SK-N-SH (cell line): ENCODE measurements around the gene GLIS1. TPM values are rescaled to one million over a fixed set of nuclear protein-coding genes. Genes with fewer than 3 reads are reported as not detected.

Source experiments
- CTCF ChIA-PET: fragments of 300-600, 350-600 bp; formaldehyde crosslinking; extraction: SDS; loops from one replicate; lab custom pipeline; 2021; lab: Yijun Ruan, JAX
- POLR2A ChIA-PET: fragments of 350-600 bp; sonication (Branson Sonifier 250); formaldehyde crosslinking; extraction: SDS; loops from one replicate; lab custom pipeline; 2020; ENCODE audit warnings: antibody characterized with exemption, inconsistent platforms; lab: Yijun Ruan, JAX
- DNase-seq: peaks from one replicate; pipeline ENCODE4 v3.0.0; 2012
- H2AFZ ChIP-seq: fragments of 200-600 bp; sonication (generic); 2 replicates; pipeline ENCODE4 v1.8.1; 2016; ENCODE audit warnings: antibody characterized with exemption, mild to moderate bottlenecking, low read depth
- H3F3A ChIP-seq: fragments of 200-600 bp; sonication (generic); replicated peaks from 2 replicates; pipeline ENCODE3; 2016; ENCODE audit warnings: antibody characterized with exemption, mild to moderate bottlenecking; ENCODE audit not compliant: insufficient read depth
- H3K27ac ChIP-seq, 2 experiments: fragments of 200-500 bp in 1 of 2; fragments of 200-600 bp in 1 of 2; sonication (Bioruptor generic) in 1 of 2; sonication (generic), shearing (Covaris generic) in 1 of 2; 2 replicates each; pipeline versions ENCODE4 v1.5.1 to v1.6.1; 2014 to 2016; ENCODE audit warnings: low read depth in 2 of 2, inconsistent platforms in 1 of 2, low read length in 1 of 2, mild to moderate bottlenecking in 1 of 2, mixed read lengths in 1 of 2
- H3K27me3 ChIP-seq: fragments of 200-600 bp; sonication (generic), shearing (Covaris generic); 2 replicates; pipeline ENCODE4 v1.6.1; 2016; ENCODE audit warnings: mixed run types; ENCODE audit not compliant: insufficient read depth
- H3K36me3 ChIP-seq, 2 experiments: fragments of 200-500 bp in 1 of 2; fragments of 200-600 bp in 1 of 2; sonication (Bioruptor generic) in 1 of 2; sonication (generic) in 1 of 2; replicated peaks in 1 of 2; 2 replicates each; pipeline versions ENCODE3 to v1.5.1; 2014 to 2016; ENCODE audit warnings: low read length in 1 of 2, mild to moderate bottlenecking in 1 of 2; ENCODE audit not compliant: insufficient read depth in 2 of 2, control insufficient read depth in 1 of 2
- H3K4me1 ChIP-seq, 2 experiments: fragments of 200-500 bp in 1 of 2; fragments of 200-600 bp in 1 of 2; sonication (Bioruptor generic) in 1 of 2; sonication (generic), shearing (Covaris generic) in 1 of 2; 2 replicates each; pipeline versions ENCODE4 v1.5.1 to v1.6.1; 2014 to 2016; ENCODE audit warnings: low read depth in 1 of 2, low read length in 1 of 2, mixed run types in 1 of 2; ENCODE audit not compliant: insufficient read depth in 2 of 2, control insufficient read depth in 1 of 2
- H3K4me2 ChIP-seq: fragments of 200-600 bp; sonication (generic), shearing (Covaris generic); 2 replicates; pipeline ENCODE4 v1.6.1; 2017; ENCODE audit warnings: mixed run types
- H3K4me3 ChIP-seq, 2 experiments: fragments of 200-500 bp in 1 of 2; fragments of 200-600 bp in 1 of 2; sonication (Bioruptor generic) in 1 of 2; sonication (generic), shearing (Covaris generic) in 1 of 2; 2 replicates each; pipeline versions ENCODE4 v1.5.1 to v1.8.1; 2014 to 2016; ENCODE audit warnings: low read depth in 2 of 2, inconsistent platforms in 1 of 2, low read length in 1 of 2, mild to moderate bottlenecking in 1 of 2, mixed read lengths in 1 of 2, moderate library complexity in 1 of 2
- H3K79me2 ChIP-seq: fragments of 200-600 bp; sonication (generic); 2 replicates; pipeline ENCODE4 v1.8.1; 2017; ENCODE audit warnings: mild to moderate bottlenecking; ENCODE audit not compliant: insufficient read depth
- H3K9ac ChIP-seq: fragments of 200-600 bp; sonication (generic); 2 replicates; pipeline ENCODE4 v1.6.1; 2017; ENCODE audit warnings: mixed run types
- H3K9me2 ChIP-seq: fragments of 200-600 bp; sonication (generic); 2 replicates; pipeline ENCODE4 v1.6.1; 2017; ENCODE audit warnings: mixed run types
- H3K9me3 ChIP-seq: fragments of 200-600 bp; sonication (generic); 2 replicates; pipeline ENCODE4 v1.6.1; 2017; ENCODE audit warnings: mixed run types, mild to moderate bottlenecking, moderate library complexity
- H4K20me1 ChIP-seq: fragments of 200-600 bp; sonication (generic); 2 replicates; pipeline ENCODE4 v1.6.1; 2017; ENCODE audit warnings: mild to moderate bottlenecking, mixed run types; ENCODE audit not compliant: insufficient read depth
- CHD2 ChIP-seq: fragments of 150-350 bp; IDR thresholded peaks from 2 replicates; pipeline ENCODE4 v1.6.1; 2018; ENCODE audit warnings: low read length; ENCODE audit not compliant: partially characterized antibody
- EZH2phosphoT487 ChIP-seq: fragments of 200-600 bp; sonication (generic); IDR thresholded peaks from 2 replicates; pipeline ENCODE4 v1.6.1; 2017; ENCODE audit warnings: low read depth, mixed run types, mild to moderate bottlenecking, antibody characterized with exemption, moderate library complexity, borderline replicate concordance
- GATA2 ChIP-seq: sonication (generic); formaldehyde crosslinking; IDR thresholded peaks from 2 replicates; pipeline ENCODE4 v1.5.0; 2020; ENCODE audit warnings: mild to moderate bottlenecking, missing genetic modification reagents
- JUND ChIP-seq: IDR thresholded peaks from 2 replicates; pipeline ENCODE4 v1.4.0; 2012
- RAD21 ChIP-seq: IDR thresholded peaks from 2 replicates; pipeline ENCODE4 v1.6.1; 2012; ENCODE audit warnings: mild to moderate bottlenecking, low read length
- REST ChIP-seq: IDR thresholded peaks from 2 replicates; pipeline ENCODE4 v1.6.1; 2012; ENCODE audit warnings: mild to moderate bottlenecking, low read depth, low read length, moderate library complexity
- WGBS: methylation state at CpG from one replicate; pipeline ENCODE4 v1.1.6; 2017; ENCODE audit warnings: low lambda C conversion rate; 5-methylcytosine and 5-hydroxymethylcytosine counted together
- polyA plus RNA-seq, 3 experiments: library from polyadenylated mRNA; depleted of rRNA; stranded (reverse); fragments of >200 nt; gene quantifications; 2 replicates each; pipeline ENCODE4 v1.2.3, GENCODE V29; 2012

The GLIS1 gene
- polyA plus RNA-seq, 1 of the 3 experiments (the other 2 are of a cell fraction) = 0.13 TPM

GRCh38 chr1:53690411-53690810 lies 48.6 kb downstream of the GLIS1 start:
- ChIA-PET POLR2A (no interaction called here), CTCF (interaction anchor here (1.1 to 2.7 kb wide), 4 partner anchors 9 to 246 kb away, joined by 3 to 13 read pairs (median 8); no protein-coding TSS in a partner anchor)
- Histone ChIP-seq H2AFZ (no peak overlapping the region), H3K4me3 (no peak overlapping the region), H3F3A (peaks cover 2% of the 10 kb centered on the region), H3K4me2 (no peak overlapping the region), H3K9ac (no peak overlapping the region), H3K79me2 (no peaks in the 10 kb centered on the region), H3K27me3 (no peaks in the 10 kb centered on the region), H4K20me1 (no peaks in the 10 kb centered on the region), H3K27ac (no peak overlapping the region; a peak in 1 of 4 replicates), H3K4me1 (peaks cover 15 to 45% of the 10 kb centered on the region in 2 experiments; a peak in 1 of 4 replicates), H3K36me3 (no peaks in the 10 kb centered on the region), H3K9me2 (no peaks in the 10 kb centered on the region), H3K9me3 (no peaks in the 10 kb centered on the region)
- WGBS = 64% methylated on average over 9 of the region's 11 CpGs
- no peak for DNase-seq
- TF ChIP-seq REST (peak; percentile 32; the same call in 1 of the 2 replicates), JUND (no peak)

GRCh38 chr1:53689736-53690326 lies 49.1 kb downstream of the GLIS1 start:
- Histone ChIP-seq H3F3A (peaks cover 4% of the 10 kb centered on the region), H3K9me2 (no peaks in the 10 kb centered on the region), H3K4me1 (peaks cover 15 to 51% of the 10 kb centered on the region in 2 experiments; a peak in 1 of 4 replicates), H2AFZ (no peak overlapping the region), H3K4me3 (no peak overlapping the region), H3K9ac (no peak overlapping the region), H3K27ac (no peak overlapping the region), H3K36me3 (no peaks in the 10 kb centered on the region), H3K9me3 (no peaks in the 10 kb centered on the region), H3K4me2 (no peak overlapping the region), H3K27me3 (no peaks in the 10 kb centered on the region), H3K79me2 (no peaks in the 10 kb centered on the region), H4K20me1 (no peaks in the 10 kb centered on the region)
- TF ChIP-seq CHD2 = no peak
- TF ChIP-seq RAD21 = no peak
- peak; percentile 45 for TF ChIP-seq GATA2 (CRISPR knock-in tag)
- no peak for TF ChIP-seq EZH2phosphoT487
- 76% methylated on average over 11 of the region's 12 CpGs for WGBS
- CTCF ChIA-PET = interaction anchor here (1.1 to 2.7 kb wide), 3 partner anchors 13 to 246 kb away, joined by 3 to 11 read pairs (median 4); no protein-coding TSS in a partner anchor
- DNase-seq = peak; percentile 50
- POLR2A ChIA-PET = no interaction called here
